Gastroesophageal sphincter (tissue), 3 donors: ENCODE measurements around the gene IGFBP7.

Experiments
- CTCF ChIP-seq, 4 experiments: fragments of 200-600 bp in 2 of 4; fragments of 450-650 bp in 2 of 4; sonication (generic) in 1 of 4; IDR thresholded peaks; one replicate each; pipeline ENCODE4 v1.5.1; 2017 to 2019; ENCODE audit warnings: antibody characterized with exemption in 4 of 4, mild to moderate bottlenecking in 2 of 4, moderate library complexity in 2 of 4
- EP300 ChIP-seq: sonication (generic); formaldehyde crosslinking; IDR thresholded peaks from one replicate; pipeline ENCODE4 v1.6.1; 2017; ENCODE audit warnings: antibody characterized with exemption, mild to moderate bottlenecking
- POLR2A ChIP-seq, 2 donors: fragments of 450-650 bp; IDR thresholded peaks; one replicate each; pipeline ENCODE4 v1.6.1; 2017; ENCODE audit warnings: antibody characterized with exemption in 2 of 2, mild to moderate bottlenecking in 2 of 2, moderate library complexity in 1 of 2
- POLR2AphosphoS5 ChIP-seq: sonication (generic); formaldehyde crosslinking; IDR thresholded peaks from one replicate; pipeline ENCODE4 v1.6.1; 2017; ENCODE audit warnings: antibody characterized with exemption

GRCh38 chr4:57106181-57106580 is 4.0 kb downstream of the IGFBP7 start:
- TF ChIP-seq CTCF (IDR thresholded peaks at IDR 0.05) (no peak), POLR2AphosphoS5 (no peak), POLR2A (IDR thresholded peaks at IDR 0.05) (no peak), EP300 (no peak)
